Erythroblast (primary cell): ENCODE results near the gene RPS24.

Source experiments
- GATA1 ChIP-seq: IDR thresholded peaks from 2 replicates; pipeline ENCODE4 v1.6.1; 2011; ENCODE audit warnings: low read depth, mild to moderate bottlenecking, control low read depth, low read length, moderate library complexity
- POLR2A ChIP-seq: IDR thresholded peaks from 2 replicates; pipeline ENCODE4 v1.6.1; 2011; ENCODE audit warnings: mild to moderate bottlenecking, low read length

DNA sequence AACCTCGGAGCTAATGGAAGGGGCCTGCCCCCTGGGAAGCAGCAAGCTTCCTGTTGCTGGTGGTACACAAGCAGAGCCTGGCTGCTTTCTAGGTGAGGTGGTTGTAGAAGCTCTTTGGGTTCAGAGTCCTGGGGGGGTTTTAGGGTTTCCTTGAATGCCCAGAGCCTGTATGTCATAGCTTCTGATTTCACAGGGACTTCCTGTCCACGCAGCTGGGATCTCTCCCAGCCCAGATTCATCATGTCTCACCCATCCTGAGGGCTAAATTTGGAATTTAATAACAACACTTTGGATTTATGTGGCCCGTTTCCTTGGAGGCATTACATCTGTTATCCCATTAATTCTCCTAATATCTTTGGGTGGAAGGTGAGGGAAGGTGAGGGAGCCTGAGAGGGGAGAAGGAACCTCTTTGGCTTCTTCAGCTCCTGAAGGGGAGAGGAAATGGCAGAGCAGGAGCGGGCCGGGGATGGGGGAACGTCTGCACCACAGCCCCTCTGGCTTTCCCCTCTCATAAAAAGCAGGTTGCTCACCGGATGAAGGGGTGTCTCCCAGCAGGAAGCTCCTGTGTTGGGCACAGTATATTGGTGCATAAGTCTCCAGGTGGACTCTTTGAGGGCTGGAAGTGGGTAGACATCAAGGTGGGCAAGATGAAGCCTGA, 19.7 kb downstream of the RPS24 start:
- TF ChIP-seq POLR2A (no peak), GATA1 (no peak)
